Measurements from ENCODE around the gene VPS51. TPM values are rescaled to one million over a fixed set of nuclear protein-coding genes. Genes with fewer than 3 reads are reported as not detected.

VPS51 gene
- total RNA-seq, 4 donors from 2014 or later = 96.1 to 447 (median 140) TPM

GRCh38 chr11:65119670-65119995 lies 23.6 kb downstream of the VPS51 start:
- no peak overlapping the region for H3K4me3 ChIP-seq
- intact Hi-C loops (cut with DNase I; ENCODE audit: low total_unique reads) = no loop called here
- no peaks in the 10 kb centered on the region for H3K36me3 ChIP-seq
- H3K27me3 ChIP-seq = no peaks in the 10 kb centered on the region
- no peak overlapping the region for H3K27ac ChIP-seq
- H3K9me3 ChIP-seq = no peaks in the 10 kb centered on the region
- no peak for DNase-seq
- TF ChIP-seq CTCF (IDR thresholded peaks at IDR 0.05) = no peak
- no peak for TF ChIP-seq POLR2A (IDR thresholded peaks at IDR 0.05)
- peaks cover 8 to 19% of the 10 kb centered on the region in 2 donors for H3K4me1 ChIP-seq

- no peaks in the 10 kb centered on the region for H3K36me3 ChIP-seq
- DNase-seq = no peak
- H3K4me1 ChIP-seq = peaks cover 8 to 15% of the 10 kb centered on the region in 2 donors
- H3K4me3 ChIP-seq = peak overlapping the region in 1 of 2 donors; percentile 79
- no peaks in the 10 kb centered on the region for H3K27me3 ChIP-seq
- TF ChIP-seq POLR2A (IDR thresholded peaks at IDR 0.05) (no peak), CTCF (IDR thresholded peaks at IDR 0.05) (no peak)
- peak overlapping the region in 1 of 2 donors; percentile 92 for H3K27ac ChIP-seq
- intact Hi-C loops (cut with DNase I; ENCODE audit: low total_unique reads) = no loop called here
- H3K9me3 ChIP-seq = no peaks in the 10 kb centered on the region
Observed at GRCh38 chr11:65120831-65121230, 24.8 kb downstream of the VPS51 start.

GRCh38 chr11:65121447-65121864 lies 25.4 kb downstream of the VPS51 start:
- Histone ChIP-seq H3K4me1 (peaks cover 8 to 13% of the 10 kb centered on the region in 2 donors), H3K27me3 (no peaks in the 10 kb centered on the region), H3K4me3 (peak overlapping the region; percentile 79 to 95), H3K9me3 (no peaks in the 10 kb centered on the region), H3K27ac (peak overlapping the region; percentile 85 to 92), H3K36me3 (no peaks in the 10 kb centered on the region)
- TF ChIP-seq POLR2A (IDR thresholded peaks at IDR 0.05) (no peak), CTCF (IDR thresholded peaks at IDR 0.05) (no peak)
- intact Hi-C loops (cut with DNase I; ENCODE audit: low total_unique reads) = no loop called here
- DNase-seq = peak in 1 of 2 donors; percentile 25

GRCh38 chr11:65121865-65122696 lies 26.1 kb downstream of the VPS51 start, which contains the start of the genes FAU and MRPL49:
Gene FAU (minus strand): TSS chr11:65122134. CDS start chr11:65121813, 321 bp downstream.
Gene MRPL49 (plus strand): TSS chr11:65122321. CDS start chr11:65122347, 26 bp downstream.
- no peaks in the 10 kb centered on the region for H3K9me3 ChIP-seq
- TF ChIP-seq CTCF (IDR thresholded peaks at IDR 0.05) = peak in 2 of 4 experiments; percentile 14 to 32
- TF ChIP-seq POLR2A (IDR thresholded peaks at IDR 0.05) = peak; percentile 92 to 97
- no peaks in the 10 kb centered on the region for H3K36me3 ChIP-seq
- peak; percentile 97 to 98 for DNase-seq
- H3K27me3 ChIP-seq = no peaks in the 10 kb centered on the region
- H3K4me1 ChIP-seq = peaks cover 8 to 9% of the 10 kb centered on the region in 2 donors
- H3K4me3 ChIP-seq = peak within 1 kb of the TSS; percentile 79 to 95
- H3K27ac ChIP-seq = peak within 1 kb of the TSS; percentile 85 to 92
- intact Hi-C loops (cut with DNase I; ENCODE audit: low total_unique reads) = no loop called here

- Histone ChIP-seq H3K4me1 (peaks cover 5 to 9% of the 10 kb centered on the region in 2 donors), H3K36me3 (no peaks in the 10 kb centered on the region)
- intact Hi-C loops (cut with DNase I; ENCODE audit: low total_unique reads) = no loop called here
Observed at GRCh38 chr11:65124480-65125196, 28.6 kb downstream of the VPS51 start.

More at GRCh38 chr11:65124480-65125196, 28.6 kb downstream of the VPS51 start:
- H3K27ac ChIP-seq = no peak overlapping the region
- no peak for DNase-seq
- H3K9me3 ChIP-seq = no peaks in the 10 kb centered on the region
- TF ChIP-seq CTCF (IDR thresholded peaks at IDR 0.05) = no peak
- no peak for TF ChIP-seq POLR2A (IDR thresholded peaks at IDR 0.05)
- no peaks in the 10 kb centered on the region for H3K27me3 ChIP-seq
- H3K4me3 ChIP-seq = no peak overlapping the region
